Mesothelial cell of epicardium (in vitro differentiated cells): ENCODE results near the gene CRISPLD2. TPM values are rescaled to one million over a fixed set of nuclear protein-coding genes. Genes with fewer than 3 reads are reported as not detected.
"Not testable (repeated sequence)": the region's sequence is repeated elsewhere in the genome, so short reads cannot be mapped to it uniquely, and the experiment has no call there.

Experiments used
- DNase-seq, 2 experiments: peaks; one replicate each; pipeline ENCODE4 v3.0.0; 2021; ENCODE audit warnings: low spot score in 2 of 2; ENCODE audit not compliant: unreplicated experiment in 2 of 2
- H3K27ac Mint-ChIP-seq: 2 replicates; pipeline ENCODE4 v1.8.0; 2021; ENCODE audit warnings: mixed read lengths
- H3K27me3 Mint-ChIP-seq: 2 replicates; pipeline ENCODE4 v1.8.0; 2021; ENCODE audit warnings: low read depth, mixed read lengths
- H3K36me3 Mint-ChIP-seq: 2 replicates; pipeline ENCODE4 v1.8.0; 2021; ENCODE audit warnings: mixed read lengths
- H3K4me1 Mint-ChIP-seq: 2 replicates; pipeline ENCODE4 v1.8.0; 2021; ENCODE audit warnings: mixed read lengths
- H3K4me3 Mint-ChIP-seq: 2 replicates; pipeline ENCODE4 v1.8.0; 2021; ENCODE audit warnings: mild to moderate bottlenecking, moderate library complexity, mixed read lengths
- H3K9me3 Mint-ChIP-seq: 2 replicates; pipeline ENCODE4 v1.8.0; 2021; ENCODE audit warnings: mixed read lengths
- CTCF ChIP-seq: fragments of 200-600 bp; sonication (generic); IDR thresholded peaks from one replicate; pipeline ENCODE4 v1.5.0; 2021; ENCODE audit warnings: antibody characterized with exemption; ENCODE audit not compliant: unreplicated experiment
- total RNA-seq: library from RNA; stranded (reverse); gene quantifications from 3 replicates; pipeline ENCODE4 v1.2.1, GENCODE V29; 2021

The CRISPLD2 gene
- total RNA-seq, 1 donor from 2014 or later = 80.1 TPM

- no peaks in the 10 kb centered on the region for H3K4me1 Mint-ChIP-seq
Measured at GRCh38 chr16:84867696-84868095, 47.9 kb downstream of the CRISPLD2 start.

GRCh38 chr16:84868328-84868727 is 48.5 kb downstream of the CRISPLD2 start:
- Mint-ChIP-seq H3K4me3 (no peak overlapping the region), H3K36me3 (peaks cover 27% of the 10 kb centered on the region), H3K27me3 (no peaks in the 10 kb centered on the region), H3K27ac (no peak overlapping the region), H3K4me1 (no peaks in the 10 kb centered on the region), H3K9me3 (no peaks in the 10 kb centered on the region)
- no peak for TF ChIP-seq CTCF
- DNase-seq = no peak

More at GRCh38 chr16:84867696-84868095, 47.9 kb downstream of the CRISPLD2 start:
- peaks cover 23% of the 10 kb centered on the region for H3K36me3 Mint-ChIP-seq
- TF ChIP-seq CTCF = no peak
- no peaks in the 10 kb centered on the region for H3K9me3 Mint-ChIP-seq
- H3K27me3 Mint-ChIP-seq = no peaks in the 10 kb centered on the region
- no peak overlapping the region for H3K4me3 Mint-ChIP-seq
- no peak for DNase-seq
- no peak overlapping the region for H3K27ac Mint-ChIP-seq

GRCh38 chr16:84868829-84869472 is 49.2 kb downstream of the CRISPLD2 start:
- Mint-ChIP-seq H3K27me3 (no peaks in the 10 kb centered on the region), H3K27ac (no peak overlapping the region), H3K4me1 (no peaks in the 10 kb centered on the region), H3K36me3 (peaks cover 30% of the 10 kb centered on the region), H3K9me3 (no peaks in the 10 kb centered on the region), H3K4me3 (no peak overlapping the region)
- TF ChIP-seq CTCF = no peak
- DNase-seq = no peak

- Mint-ChIP-seq H3K27ac (no peak overlapping the region), H3K27me3 (no peaks in the 10 kb centered on the region), H3K4me3 (no peak overlapping the region), H3K4me1 (no peaks in the 10 kb centered on the region), H3K36me3 (peaks cover 35% of the 10 kb centered on the region), H3K9me3 (no peaks in the 10 kb centered on the region)
- TF ChIP-seq CTCF = no peak
- DNase-seq = no peak
Measured at GRCh38 chr16:84869473-84869845, 49.7 kb downstream of the CRISPLD2 start.

- DNase-seq, H3K4me3 Mint-ChIP-seq, H3K9me3 Mint-ChIP-seq, H3K27me3 Mint-ChIP-seq, H3K27ac Mint-ChIP-seq, H3K4me1 Mint-ChIP-seq: not testable (repeated sequence)
- H3K36me3 Mint-ChIP-seq = peaks cover 33% of the 10 kb centered on the region
Measured at GRCh38 chr16:84872971-84873370, 53.2 kb downstream of the CRISPLD2 start.

- no peaks in the 10 kb centered on the region for H3K9me3 Mint-ChIP-seq
- H3K4me1 Mint-ChIP-seq = no peaks in the 10 kb centered on the region
- no peaks in the 10 kb centered on the region for H3K27me3 Mint-ChIP-seq
- H3K4me3 Mint-ChIP-seq = no peak overlapping the region
- no peak for DNase-seq
- TF ChIP-seq CTCF = no peak
- H3K36me3 Mint-ChIP-seq = peaks cover 31% of the 10 kb centered on the region
- peak overlapping the region; percentile 0 for H3K27ac Mint-ChIP-seq
Measured at GRCh38 chr16:84874004-84874435, 54.2 kb downstream of the CRISPLD2 start.
